HEK293 (cell line): Measurements from ENCODE around the gene KLRC4.

ENCODE experiments used
- AEBP2 ChIP-seq: fragments of 450-650 bp; formaldehyde crosslinking; IDR thresholded peaks from 2 replicates; pipeline ENCODE4 v1.5.1; 2016; ENCODE audit warnings: missing biosample characterization, missing genetic modification characterization, borderline replicate concordance
- ATF2 ChIP-seq: fragments of 450-650 bp; formaldehyde crosslinking; IDR thresholded peaks from 2 replicates; pipeline ENCODE4 v1.5.1; 2016; ENCODE audit warnings: missing biosample characterization, missing genetic modification characterization, low read depth
- GFI1B ChIP-seq: fragments of 450-650 bp; formaldehyde crosslinking; IDR thresholded peaks from 2 replicates; pipeline ENCODE4 v1.5.1; 2016; ENCODE audit warnings: missing biosample characterization, missing genetic modification characterization
- KLF10 ChIP-seq: fragments of 450-650 bp; IDR thresholded peaks from 2 replicates; pipeline ENCODE4 v1.5.1; 2018; ENCODE audit warnings: missing biosample characterization, mild to moderate bottlenecking, missing genetic modification characterization
- KLF16 ChIP-seq: fragments of 450-650 bp; formaldehyde crosslinking; IDR thresholded peaks from 2 replicates; pipeline ENCODE4 v1.5.1; 2017; ENCODE audit warnings: missing biosample characterization, missing genetic modification characterization
- KLF7 ChIP-seq: fragments of 450-650 bp; formaldehyde crosslinking; IDR thresholded peaks from 2 replicates; pipeline ENCODE4 v1.5.1; 2016; ENCODE audit warnings: missing biosample characterization, missing genetic modification characterization, borderline replicate concordance
- KLF8 ChIP-seq: fragments of 450-650 bp; formaldehyde crosslinking; IDR thresholded peaks from 2 replicates; pipeline ENCODE4 v1.5.1; 2016; ENCODE audit warnings: missing biosample characterization, missing genetic modification characterization
- KLF9 ChIP-seq: fragments of 450-650 bp; formaldehyde crosslinking; IDR thresholded peaks from 2 replicates; pipeline ENCODE4 v1.5.1; 2016; ENCODE audit warnings: missing biosample characterization, missing genetic modification characterization, low read depth
- PRDM6 ChIP-seq: fragments of 450-650 bp; formaldehyde crosslinking; IDR thresholded peaks from 2 replicates; pipeline ENCODE4 v1.5.1; 2017; ENCODE audit warnings: missing biosample characterization, missing genetic modification characterization
- SALL2 ChIP-seq: fragments of 450-650 bp; formaldehyde crosslinking; IDR thresholded peaks from 2 replicates; pipeline ENCODE4 v1.5.0; 2017; ENCODE audit warnings: missing biosample characterization, mild to moderate bottlenecking, missing genetic modification characterization, borderline replicate concordance
- SP2 ChIP-seq: fragments of 450-650 bp; formaldehyde crosslinking; IDR thresholded peaks from 2 replicates; pipeline ENCODE4 v1.5.1; 2016; ENCODE audit warnings: missing biosample characterization, missing genetic modification characterization
- TCF7L2 ChIP-seq: IDR thresholded peaks from 2 replicates; pipeline ENCODE4 v1.6.1; 2011; ENCODE audit warnings: low read depth, mild to moderate bottlenecking, inconsistent platforms, low read length, moderate library complexity, borderline replicate concordance
- YY1 ChIP-seq: fragments of 450-650 bp; formaldehyde crosslinking; IDR thresholded peaks from 2 replicates; pipeline ENCODE4 v1.5.1; 2018; ENCODE audit warnings: missing biosample characterization, missing genetic modification characterization
- ZBTB21 ChIP-seq: fragments of 450-650 bp; formaldehyde crosslinking; IDR thresholded peaks from 2 replicates; pipeline ENCODE4 v1.5.1; 2017; ENCODE audit warnings: missing biosample characterization, missing genetic modification characterization
- ZFP41 ChIP-seq: fragments of 450-650 bp; formaldehyde crosslinking; IDR thresholded peaks from 2 replicates; pipeline ENCODE4 v1.5.1; 2016; ENCODE audit warnings: missing biosample characterization, missing genetic modification characterization, borderline replicate concordance
- ZNF133 ChIP-seq: fragments of 450-650 bp; formaldehyde crosslinking; IDR thresholded peaks from 2 replicates; pipeline ENCODE4 v1.5.1; 2016; ENCODE audit warnings: missing biosample characterization, missing genetic modification characterization
- ZNF16 ChIP-seq: fragments of 450-650 bp; formaldehyde crosslinking; IDR thresholded peaks from 2 replicates; pipeline ENCODE4 v1.5.1; 2016; ENCODE audit warnings: low read depth, missing biosample characterization, missing genetic modification characterization
- ZNF169 ChIP-seq: fragments of 450-650 bp; formaldehyde crosslinking; IDR thresholded peaks from 2 replicates; pipeline ENCODE4 v1.5.1; 2016; ENCODE audit warnings: missing biosample characterization, missing genetic modification characterization
- ZNF175 ChIP-seq: fragments of 450-650 bp; formaldehyde crosslinking; IDR thresholded peaks from 2 replicates; pipeline ENCODE4 v1.5.1; 2016; ENCODE audit warnings: missing biosample characterization, missing genetic modification characterization
- ZNF2 ChIP-seq: fragments of 450-650 bp; formaldehyde crosslinking; IDR thresholded peaks from 2 replicates; pipeline ENCODE4 v1.5.1; 2016; ENCODE audit warnings: missing biosample characterization, missing genetic modification characterization
- ZNF274 ChIP-seq, 2 experiments: fragments of 200-500 bp in 1 of 2; fragments of 450-650 bp in 1 of 2; sonication (Bioruptor generic) in 1 of 2; formaldehyde crosslinking in 1 of 2; IDR thresholded peaks; 2 replicates each; pipeline versions ENCODE4 v1.5.1 to v1.6.1; 2014 to 2016; ENCODE audit warnings: borderline replicate concordance in 1 of 2, inconsistent platforms in 1 of 2, low read length in 1 of 2, missing biosample characterization in 1 of 2, missing genetic modification characterization in 1 of 2
- ZNF280D ChIP-seq: fragments of 450-650 bp; formaldehyde crosslinking; IDR thresholded peaks from 2 replicates; pipeline ENCODE4 v1.5.1; 2016; ENCODE audit warnings: missing biosample characterization, missing genetic modification characterization
- ZNF350 ChIP-seq: fragments of 450-650 bp; formaldehyde crosslinking; IDR thresholded peaks from 2 replicates; pipeline ENCODE4 v1.5.0; 2017; ENCODE audit warnings: missing biosample characterization, mild to moderate bottlenecking, missing genetic modification characterization
- ZNF639 ChIP-seq: fragments of 450-650 bp; formaldehyde crosslinking; IDR thresholded peaks from 2 replicates; pipeline ENCODE4 v1.5.1; 2016; ENCODE audit warnings: missing biosample characterization, missing genetic modification characterization
- ZNF658 ChIP-seq: fragments of 450-650 bp; formaldehyde crosslinking; IDR thresholded peaks from 2 replicates; pipeline ENCODE4; 2016; ENCODE audit warnings: missing biosample characterization, missing genetic modification characterization
- ZNF670 ChIP-seq: fragments of 450-650 bp; formaldehyde crosslinking; IDR thresholded peaks from 2 replicates; pipeline ENCODE4 v1.5.1; 2016; ENCODE audit warnings: missing biosample characterization, missing genetic modification characterization, low read depth
- ZNF707 ChIP-seq: fragments of 450-650 bp; formaldehyde crosslinking; IDR thresholded peaks from 2 replicates; pipeline ENCODE4 v1.5.1; 2016; ENCODE audit warnings: missing biosample characterization, missing genetic modification characterization
- ZNF747 ChIP-seq: fragments of 450-650 bp; formaldehyde crosslinking; IDR thresholded peaks from 2 replicates; pipeline ENCODE4 v1.5.1; 2016; ENCODE audit warnings: missing biosample characterization, missing genetic modification characterization
- ZNF768 ChIP-seq: fragments of 450-650 bp; formaldehyde crosslinking; IDR thresholded peaks from 2 replicates; pipeline ENCODE4 v1.5.1; 2018; ENCODE audit warnings: missing biosample characterization, mild to moderate bottlenecking, missing genetic modification characterization
- ZNF777 ChIP-seq: fragments of 450-650 bp; formaldehyde crosslinking; IDR thresholded peaks from 2 replicates; pipeline ENCODE4 v1.5.1; 2017; ENCODE audit warnings: missing biosample characterization, missing genetic modification characterization, borderline replicate concordance
- ZNF837 ChIP-seq: fragments of 450-650 bp; formaldehyde crosslinking; IDR thresholded peaks from 2 replicates; pipeline ENCODE4 v1.5.1; 2016; ENCODE audit warnings: missing biosample characterization, missing genetic modification characterization

KLRC4 gene

GRCh38 chr12:10363914-10364814, 45.4 kb downstream of the KLRC4 start (continued):
- peak; percentile 23; the same call in 1 of the 2 replicates for TF ChIP-seq KLF9 (tag by site-specific recombination)
- TF ChIP-seq GFI1B (tag by site-specific recombination) = no peak
- TF ChIP-seq ZNF133 (tag by site-specific recombination) = no peak
- TF ChIP-seq YY1 = no peak
- TF ChIP-seq ZNF16 (tag by site-specific recombination) = peak; percentile 54
- TF ChIP-seq KLF7 = no peak
- TF ChIP-seq AEBP2 (tag by site-specific recombination) = no peak
- TF ChIP-seq PRDM6 (tag by site-specific recombination) = no peak
- TF ChIP-seq ZNF274 (IDR thresholded peaks at IDR 0.05; ENCODE audit: low read length) = no peak
- no peak for TF ChIP-seq ZNF274 (tag by site-specific recombination; IDR thresholded peaks at IDR 0.05; ENCODE audit: borderline replicate concordance)
- TF ChIP-seq ZNF707 (tag by site-specific recombination) = no peak
- no peak for TF ChIP-seq ZNF350
- TF ChIP-seq KLF16 (tag by site-specific recombination) = no peak
- no peak for TF ChIP-seq ZNF280D (tag by site-specific recombination)
- no peak for TF ChIP-seq ZNF658 (tag by site-specific recombination)
- no peak for TF ChIP-seq SALL2 (tag by site-specific recombination)
- TF ChIP-seq ZNF670 (tag by site-specific recombination) = no peak
- no peak for TF ChIP-seq ZNF777 (tag by site-specific recombination)
- TF ChIP-seq ZBTB21 = no peak
- no peak; the same call in 1 of the 2 replicates for TF ChIP-seq ZNF639 (tag by site-specific recombination)
- TF ChIP-seq ZFP41 (tag by site-specific recombination) = no peak
- TF ChIP-seq ZNF747 = no peak
- TF ChIP-seq TCF7L2 = no peak
- TF ChIP-seq SP2 (tag by site-specific recombination) = no peak
- TF ChIP-seq ZNF2 (tag by site-specific recombination) = peak; percentile 19; the same call in 1 of the 2 replicates
- TF ChIP-seq ZNF768 (tag by site-specific recombination) = no peak
- TF ChIP-seq ATF2 (tag by site-specific recombination) = no peak
- TF ChIP-seq ZNF175 (tag by site-specific recombination) = no peak
- no peak for TF ChIP-seq ZNF837
- no peak for TF ChIP-seq KLF10 (tag by site-specific recombination)
- peak; percentile 40; the same call in 1 of the 2 replicates for TF ChIP-seq KLF8 (tag by site-specific recombination)
- TF ChIP-seq ZNF169 (tag by site-specific recombination) = no peak
